SH-SY5Y (cell line): ENCODE measurements around the gene CACNA1S.

Experiments used
- GATA2 ChIP-seq: IDR thresholded peaks from 2 replicates; pipeline ENCODE4 v1.6.1; 2011; ENCODE audit warnings: mild to moderate bottlenecking, low read depth, low read length
- GATA3 ChIP-seq: IDR thresholded peaks from 2 replicates; pipeline ENCODE4 v1.6.1; 2011; ENCODE audit warnings: low read depth, mild to moderate bottlenecking, low read length, moderate library complexity

CACNA1S gene

GRCh38 chr1:201085902-201086735, 26.1 kb downstream of the CACNA1S start:
- no peak for TF ChIP-seq GATA2
- no peak for TF ChIP-seq GATA3

- no peak for TF ChIP-seq GATA3
- TF ChIP-seq GATA2, result no peak
These were observed 27.9 kb downstream of the CACNA1S start for GRCh38 chr1:201084295-201084694.

- no peak for TF ChIP-seq GATA3
- no peak for TF ChIP-seq GATA2
These were observed 28.5 kb downstream of the CACNA1S start for GRCh38 chr1:201083741-201084140.

- no peak for TF ChIP-seq GATA3
These were observed 32.1 kb downstream of the CACNA1S start for GRCh38 chr1:201080135-201080534.

- TF ChIP-seq GATA3, result no peak
- TF ChIP-seq GATA2, result no peak
These were observed 34.5 kb downstream of the CACNA1S start for GRCh38 chr1:201077736-201078135.

- no peak for TF ChIP-seq GATA3
- no peak for TF ChIP-seq GATA2
These were observed 35.1 kb downstream of the CACNA1S start for GRCh38 chr1:201077116-201077515.

GRCh38 chr1:201076092-201076491, 36.1 kb downstream of the CACNA1S start:
- no peak for TF ChIP-seq GATA2
- no peak for TF ChIP-seq GATA3

- no peak for TF ChIP-seq GATA3
- TF ChIP-seq GATA2, result no peak
These were observed 38.2 kb downstream of the CACNA1S start for GRCh38 chr1:201074018-201074417.

GRCh38 chr1:201072922-201073321, 39.3 kb downstream of the CACNA1S start:
- TF ChIP-seq GATA2 (no peak), GATA3 (no peak)

GRCh38 chr1:201072149-201072548, 40.1 kb downstream of the CACNA1S start:
- TF ChIP-seq GATA2, result no peak
- no peak for TF ChIP-seq GATA3

- TF ChIP-seq GATA2 (no peak), GATA3 (no peak)
These were observed 42.6 kb downstream of the CACNA1S start for GRCh38 chr1:201069636-201070035.

GRCh38 chr1:201068976-201069375, 43.2 kb downstream of the CACNA1S start:
- TF ChIP-seq GATA3, result no peak
- TF ChIP-seq GATA2, result no peak

GRCh38 chr1:201066986-201067385, 45.2 kb downstream of the CACNA1S start:
- TF ChIP-seq GATA2 (no peak), GATA3 (no peak)

GRCh38 chr1:201065686-201066085, 46.5 kb downstream of the CACNA1S start:
- TF ChIP-seq GATA2, result no peak
- TF ChIP-seq GATA3, result no peak

GRCh38 chr1:201064806-201065205, 47.4 kb downstream of the CACNA1S start:
- TF ChIP-seq GATA2 (no peak), GATA3 (no peak)
